HepG2 (cell line): ENCODE measurements around the gene AFDN. TPM values are rescaled to one million over a fixed set of nuclear protein-coding genes. Genes with fewer than 3 reads are reported as not detected.

Source experiments
- BRCA1 ChIP-seq: sonication (generic); formaldehyde crosslinking; IDR thresholded peaks from 2 replicates; pipeline ENCODE4 v1.4.0; 2020; ENCODE audit warnings: missing genetic modification reagents
- ELF4 ChIP-seq: sonication (generic); formaldehyde crosslinking; IDR thresholded peaks from 2 replicates; pipeline ENCODE4 v1.5.0; 2020; ENCODE audit warnings: missing genetic modification reagents, mild to moderate bottlenecking, moderate library complexity, borderline replicate concordance
- KAT8 ChIP-seq: IDR thresholded peaks from 2 replicates; pipeline ENCODE4 v1.6.1; 2016; ENCODE audit warnings: missing genetic modification reagents, missing compliant biosample characterization
- KLF9 ChIP-seq: IDR thresholded peaks from 2 replicates; pipeline ENCODE4 v1.6.1; 2016; ENCODE audit warnings: low read depth
- NFE2 ChIP-seq: sonication (generic); formaldehyde crosslinking; IDR thresholded peaks from 2 replicates; pipeline ENCODE4 v1.4.0; 2020; ENCODE audit warnings: missing genetic modification reagents
- NFRKB ChIP-seq: fragments of 450-650 bp; IDR thresholded peaks from 2 replicates; pipeline ENCODE4 v1.6.1; 2017
- ZFP41 ChIP-seq: sonication (generic); formaldehyde crosslinking; IDR thresholded peaks from 2 replicates; pipeline ENCODE4 v1.4.0; 2020; ENCODE audit warnings: mild to moderate bottlenecking, missing genetic modification reagents, borderline replicate concordance
- ZNF737 ChIP-seq: sonication (generic); formaldehyde crosslinking; IDR thresholded peaks from 2 replicates; pipeline ENCODE4 v1.5.0; 2020; ENCODE audit warnings: missing genetic modification reagents, mild to moderate bottlenecking, borderline replicate concordance
- ZNF878 ChIP-seq: sonication (generic); formaldehyde crosslinking; IDR thresholded peaks from 2 replicates; pipeline ENCODE4 v1.8.1; 2023; ENCODE audit warnings: mild to moderate bottlenecking, missing genetic modification reagents, moderate library complexity
- polyA plus RNA-seq, 8 experiments: library from polyadenylated mRNA; depleted of rRNA in 3 of 8; stranded (reverse) in 7 of 8; unstranded in 1 of 8; fragments of >200 nt; fragmentation: Illumina TruSeq in 4 of 8; extraction: Trizol in 4 of 8; gene quantifications; 2 replicates each; pipeline versions ENCODE4 v1.2.1 to v1.2.3, GENCODE V29; 2011 to 2016; ENCODE audit warnings: low read depth in 4 of 8, missing spikeins in 1 of 8, mixed read lengths in 1 of 8; ENCODE audit not compliant: insufficient read depth in 1 of 8
- total RNA-seq, 5 experiments: library from RNA; depleted of rRNA; stranded (reverse); fragments of >200 nt; fragmentation: Illumina TruSeq; extraction: Trizol; gene quantifications; 2 replicates each; pipeline ENCODE4 v1.2.3, GENCODE V29; 2016; ENCODE audit warnings: low read depth in 1 of 5
- TF ChIP-seq, protein P1 (sequence below): sonication (generic); formaldehyde crosslinking; conservative IDR thresholded peaks from 2 replicates; pipeline ENCODE4 v1.4.0; 2020; ENCODE audit warnings: missing genetic modification reagents
- TF ChIP-seq, protein P2 (sequence below): sonication (generic); formaldehyde crosslinking; IDR thresholded peaks from 2 replicates; pipeline ENCODE4 v1.5.0; 2020; ENCODE audit warnings: mild to moderate bottlenecking, missing genetic modification reagents
- TF ChIP-seq, protein P3 (sequence below): sonication (generic); formaldehyde crosslinking; IDR thresholded peaks from 2 replicates; pipeline ENCODE4 v1.4.0; 2020; ENCODE audit warnings: mild to moderate bottlenecking, missing genetic modification reagents

The AFDN gene
- total and polyA plus RNA-seq, 2 of the 13 experiments (the other 11 are each of a cell fraction or from before 2014, with no cell fraction given): 136 to 151 TPM

DNA sequence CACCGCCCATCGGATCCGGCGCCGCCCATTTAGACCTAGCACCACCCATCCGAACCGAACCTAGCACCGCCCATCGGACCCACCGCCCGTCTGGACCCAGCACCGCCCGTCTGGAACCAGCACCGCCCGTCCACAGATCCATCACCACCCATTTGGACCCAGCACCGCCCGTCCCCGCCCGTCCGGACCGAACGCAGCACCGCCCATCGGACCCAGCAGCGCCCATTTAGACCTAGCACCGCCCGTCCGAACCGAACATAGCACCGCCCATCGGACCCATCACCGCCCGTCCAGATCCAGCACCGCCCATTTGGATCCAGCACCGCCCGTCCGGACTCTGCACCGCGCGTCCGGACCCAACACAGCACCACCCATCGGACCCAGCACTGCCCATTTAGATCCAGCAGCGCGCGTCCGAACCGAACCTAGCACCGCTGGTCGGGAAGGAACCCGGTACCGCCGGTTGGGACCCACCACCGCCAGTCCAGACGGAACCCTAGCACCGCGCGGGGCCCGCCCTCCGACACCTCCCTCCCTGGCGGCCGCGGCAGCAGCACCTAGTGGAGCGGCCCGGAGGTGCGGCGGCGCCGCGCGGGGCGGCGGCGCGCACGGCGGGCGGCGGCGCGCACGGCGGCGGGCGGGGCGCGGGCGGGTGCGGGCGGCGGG is 348 bp upstream of the AFDN start (continued):
- TF ChIP-seq ELF4 (CRISPR knock-in tag) (no peak), NFE2 (CRISPR knock-in tag) (no peak), KLF9 (no peak), NFRKB (no peak), KAT8 (CRISPR knock-in tag) (0 out of 2 replicates have a peak, but pooled peaks have one; percentile 33), ZFP41 (CRISPR knock-in tag) (no peak), BRCA1 (CRISPR knock-in tag) (no peak), ZNF878 (CRISPR knock-in tag) (no peak), ZNF737 (no peak)
- TF ChIP-seq, protein P1, sequence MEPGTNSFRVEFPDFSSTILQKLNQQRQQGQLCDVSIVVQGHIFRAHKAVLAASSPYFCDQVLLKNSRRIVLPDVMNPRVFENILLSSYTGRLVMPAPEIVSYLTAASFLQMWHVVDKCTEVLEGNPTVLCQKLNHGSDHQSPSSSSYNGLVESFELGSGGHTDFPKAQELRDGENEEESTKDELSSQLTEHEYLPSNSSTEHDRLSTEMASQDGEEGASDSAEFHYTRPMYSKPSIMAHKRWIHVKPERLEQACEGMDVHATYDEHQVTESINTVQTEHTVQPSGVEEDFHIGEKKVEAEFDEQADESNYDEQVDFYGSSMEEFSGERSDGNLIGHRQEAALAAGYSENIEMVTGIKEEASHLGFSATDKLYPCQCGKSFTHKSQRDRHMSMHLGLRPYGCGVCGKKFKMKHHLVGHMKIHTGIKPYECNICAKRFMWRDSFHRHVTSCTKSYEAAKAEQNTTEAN (CRISPR knock-in tag): no peak; the same call in 1 of the 2 replicates
- TF ChIP-seq, protein P2, sequence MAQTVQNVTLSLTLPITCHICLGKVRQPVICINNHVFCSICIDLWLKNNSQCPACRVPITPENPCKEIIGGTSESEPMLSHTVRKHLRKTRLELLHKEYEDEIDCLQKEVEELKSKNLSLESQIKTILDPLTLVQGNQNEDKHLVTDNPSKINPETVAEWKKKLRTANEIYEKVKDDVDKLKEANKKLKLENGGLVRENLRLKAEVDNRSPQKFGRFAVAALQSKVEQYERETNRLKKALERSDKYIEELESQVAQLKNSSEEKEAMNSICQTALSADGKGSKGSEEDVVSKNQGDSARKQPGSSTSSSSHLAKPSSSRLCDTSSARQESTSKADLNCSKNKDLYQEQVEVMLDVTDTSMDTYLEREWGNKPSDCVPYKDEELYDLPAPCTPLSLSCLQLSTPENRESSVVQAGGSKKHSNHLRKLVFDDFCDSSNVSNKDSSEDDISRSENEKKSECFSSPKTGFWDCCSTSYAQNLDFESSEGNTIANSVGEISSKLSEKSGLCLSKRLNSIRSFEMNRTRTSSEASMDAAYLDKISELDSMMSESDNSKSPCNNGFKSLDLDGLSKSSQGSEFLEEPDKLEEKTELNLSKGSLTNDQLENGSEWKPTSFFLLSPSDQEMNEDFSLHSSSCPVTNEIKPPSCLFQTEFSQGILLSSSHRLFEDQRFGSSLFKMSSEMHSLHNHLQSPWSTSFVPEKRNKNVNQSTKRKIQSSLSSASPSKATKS (CRISPR knock-in tag): no peak
- TF ChIP-seq, protein P3, sequence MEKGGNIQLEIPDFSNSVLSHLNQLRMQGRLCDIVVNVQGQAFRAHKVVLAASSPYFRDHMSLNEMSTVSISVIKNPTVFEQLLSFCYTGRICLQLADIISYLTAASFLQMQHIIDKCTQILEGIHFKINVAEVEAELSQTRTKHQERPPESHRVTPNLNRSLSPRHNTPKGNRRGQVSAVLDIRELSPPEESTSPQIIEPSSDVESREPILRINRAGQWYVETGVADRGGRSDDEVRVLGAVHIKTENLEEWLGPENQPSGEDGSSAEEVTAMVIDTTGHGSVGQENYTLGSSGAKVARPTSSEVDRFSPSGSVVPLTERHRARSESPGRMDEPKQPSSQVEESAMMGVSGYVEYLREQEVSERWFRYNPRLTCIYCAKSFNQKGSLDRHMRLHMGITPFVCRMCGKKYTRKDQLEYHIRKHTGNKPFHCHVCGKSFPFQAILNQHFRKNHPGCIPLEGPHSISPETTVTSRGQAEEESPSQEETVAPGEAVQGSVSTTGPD (CRISPR knock-in tag): no peak
